GM18868 (cell line): Measurements from ENCODE around the gene METTL25B.
A peak's percentile ranks its signal among the peaks of the same experiment; 100 is the strongest.

Experiments
- ATAC-seq: cut with Tn5 transposase; IDR thresholded peaks from one replicate; pipeline ENCODE4 v1.9.1; 2021; ENCODE audit warnings: mild to moderate bottlenecking, moderate library complexity; ENCODE audit not compliant: unreplicated experiment

The METTL25B gene

DNA sequence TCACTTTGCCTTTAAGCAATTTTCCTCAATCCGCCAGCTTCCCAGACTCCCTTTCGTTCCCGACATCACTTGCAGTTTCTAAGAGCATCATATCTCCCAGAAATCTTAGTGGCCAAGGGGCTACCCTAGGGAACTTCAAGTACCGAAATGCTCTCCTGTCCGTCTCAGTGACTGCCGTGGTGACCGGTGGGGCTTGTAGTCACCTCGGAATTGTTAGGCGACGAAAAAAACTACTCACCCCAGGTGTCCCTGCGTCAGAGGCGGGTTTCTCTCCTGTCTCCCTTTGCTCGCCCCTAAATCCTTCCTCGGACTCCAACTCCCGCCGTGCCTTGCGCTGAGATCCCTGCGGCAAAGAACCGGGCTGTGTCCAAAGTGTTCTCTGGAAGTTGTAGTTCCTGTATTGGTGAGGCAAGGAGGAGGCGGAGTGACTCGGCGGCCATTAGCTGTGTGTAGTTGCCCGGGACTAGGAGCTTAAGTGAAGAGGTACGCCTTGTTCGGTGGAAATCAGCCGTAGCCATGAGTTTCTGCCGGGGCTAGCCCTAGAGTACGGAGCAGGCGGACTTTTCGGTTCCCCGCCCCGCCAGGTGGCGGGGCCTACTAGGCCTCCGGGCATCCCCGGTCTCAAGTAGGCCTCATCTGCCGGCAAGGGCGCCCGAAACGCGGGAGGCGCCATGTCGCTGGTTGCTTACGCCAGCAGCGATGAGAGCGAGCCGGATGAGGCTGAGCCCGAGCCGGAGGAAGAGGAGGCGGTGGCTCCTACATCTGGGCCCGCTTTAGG lies 39.0 kb downstream of the METTL25B start, which contains the start of gene PRCC:
Gene PRCC (plus strand): TSS at position 435 of the 778 bp plus-strand sequence. CDS start 237 bp downstream, at position 672.
- peak; percentile 93 for ATAC-seq

DNA sequence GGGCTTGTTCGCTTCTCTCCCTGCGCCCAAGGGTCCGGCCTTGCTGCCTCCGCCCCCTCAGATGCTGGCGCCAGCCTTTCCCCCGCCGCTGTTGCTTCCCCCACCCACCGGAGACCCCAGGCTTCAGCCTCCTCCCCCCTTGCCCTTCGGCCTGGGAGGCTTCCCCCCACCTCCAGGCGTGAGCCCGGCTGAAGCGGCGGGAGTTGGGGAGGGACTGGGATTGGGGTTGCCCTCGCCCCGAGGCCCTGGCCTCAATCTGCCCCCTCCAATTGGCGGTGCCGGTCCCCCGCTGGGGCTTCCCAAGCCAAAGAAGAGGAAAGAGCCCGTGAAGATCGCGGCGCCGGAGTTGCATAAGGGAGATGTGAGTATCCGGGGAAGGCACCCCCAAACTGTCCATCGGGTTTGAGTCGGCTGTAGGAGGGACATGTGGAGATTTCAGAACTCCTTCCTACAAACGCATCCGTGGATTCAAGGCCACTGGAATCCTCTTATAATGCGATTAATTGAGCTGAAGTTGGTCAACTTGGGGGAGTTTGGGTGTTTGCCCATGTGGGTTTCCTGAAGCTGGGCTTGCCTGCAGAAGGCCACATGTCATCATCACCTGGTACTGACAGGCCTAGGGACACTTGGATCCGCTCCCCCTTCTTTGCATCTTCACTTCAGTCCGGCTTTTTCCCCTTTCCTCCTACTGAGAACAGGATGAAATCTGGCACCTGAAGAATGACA lies 39.8 kb downstream of the METTL25B start:
- peak; percentile 2 for ATAC-seq

DNA sequence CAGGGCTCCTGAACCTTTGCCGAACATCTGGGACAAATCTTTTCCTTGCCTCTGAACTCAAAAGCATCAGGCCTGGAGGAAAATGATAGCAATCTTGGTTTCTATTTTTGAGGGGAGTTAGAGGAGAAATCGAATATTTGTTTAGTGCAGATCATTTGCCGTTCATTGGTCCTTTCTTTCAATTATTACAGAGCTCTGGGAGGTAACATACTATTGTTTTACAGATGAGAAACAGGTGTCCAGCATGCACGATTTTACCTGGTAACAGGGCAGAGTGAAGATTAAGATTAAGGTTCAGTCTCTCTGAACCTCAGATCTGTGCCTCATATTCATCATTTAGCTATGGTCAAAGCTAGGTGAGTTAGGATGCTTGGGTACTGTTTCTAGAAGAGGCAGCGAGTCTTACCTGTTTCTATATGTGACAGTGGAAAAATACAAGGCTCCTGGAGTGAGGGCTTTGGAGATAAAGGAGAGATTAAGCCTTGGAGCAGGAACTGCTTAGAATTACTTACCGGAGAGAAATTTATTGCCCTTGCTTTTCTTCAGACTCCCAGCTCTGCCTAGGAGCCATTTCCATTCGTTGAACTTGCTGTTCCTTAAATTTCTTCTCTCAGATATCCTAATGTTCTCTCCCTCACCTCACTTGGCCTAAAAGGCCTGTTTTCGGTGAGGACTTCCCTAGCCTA lies 40.5 kb downstream of the METTL25B start:
- ATAC-seq = no peak

DNA sequence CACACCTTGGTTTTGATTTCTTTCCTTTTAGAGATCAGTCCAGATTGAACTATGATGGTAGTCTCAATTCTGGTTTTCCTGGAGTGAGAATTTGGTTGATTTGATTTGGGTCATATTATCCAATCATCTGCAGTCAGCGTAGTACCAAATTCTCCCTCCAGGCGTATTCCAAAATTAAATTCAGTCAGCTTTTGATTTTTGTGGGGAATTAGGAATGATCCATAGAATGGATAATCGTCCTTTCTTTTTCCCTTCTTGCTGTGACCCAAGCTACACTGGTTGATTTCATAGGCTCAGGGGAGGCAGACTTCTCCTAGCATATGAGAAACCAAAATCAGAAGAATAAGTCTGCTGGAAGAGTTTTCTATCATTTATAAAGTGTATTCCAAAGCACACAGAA lies 44.0 kb downstream of the METTL25B start:
- no peak for ATAC-seq

DNA sequence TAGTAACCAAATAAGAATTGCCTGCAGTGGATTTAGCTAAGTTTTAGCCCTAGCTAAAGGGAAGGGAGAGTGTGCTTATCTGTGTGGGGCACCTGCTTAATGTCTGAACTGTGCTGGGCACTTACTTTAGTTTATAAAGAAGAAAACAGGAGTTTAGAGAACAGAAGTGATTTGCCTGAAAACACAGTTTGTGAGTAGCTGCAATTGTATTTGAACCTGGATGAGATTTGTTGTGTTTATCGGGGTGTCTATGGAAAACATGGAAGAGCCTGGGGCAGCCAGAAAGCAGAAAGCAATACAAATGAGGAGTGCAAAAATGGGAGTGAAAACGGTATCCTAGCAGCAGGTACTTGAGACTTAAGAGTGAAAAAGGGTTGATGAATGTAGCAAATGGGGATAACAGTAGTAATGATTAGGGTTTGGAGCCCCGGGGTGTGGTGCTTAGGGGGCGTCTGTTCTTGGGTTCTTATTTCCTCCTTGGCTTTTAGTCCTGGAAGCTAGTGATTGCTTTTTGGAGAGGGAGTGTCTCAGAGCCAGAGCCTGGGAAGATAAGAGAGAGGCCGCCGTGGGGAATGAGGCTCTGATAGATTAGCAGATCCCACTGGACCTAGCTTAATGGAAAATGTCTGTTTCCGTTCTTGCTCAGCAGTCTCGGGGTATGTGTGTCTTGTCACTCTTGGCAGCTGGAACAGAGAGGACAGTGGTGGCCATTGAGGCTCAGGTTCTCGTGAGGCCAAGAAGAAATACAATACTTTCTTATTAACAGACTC lies 44.6 kb downstream of the METTL25B start:
- no peak for ATAC-seq

DNA sequence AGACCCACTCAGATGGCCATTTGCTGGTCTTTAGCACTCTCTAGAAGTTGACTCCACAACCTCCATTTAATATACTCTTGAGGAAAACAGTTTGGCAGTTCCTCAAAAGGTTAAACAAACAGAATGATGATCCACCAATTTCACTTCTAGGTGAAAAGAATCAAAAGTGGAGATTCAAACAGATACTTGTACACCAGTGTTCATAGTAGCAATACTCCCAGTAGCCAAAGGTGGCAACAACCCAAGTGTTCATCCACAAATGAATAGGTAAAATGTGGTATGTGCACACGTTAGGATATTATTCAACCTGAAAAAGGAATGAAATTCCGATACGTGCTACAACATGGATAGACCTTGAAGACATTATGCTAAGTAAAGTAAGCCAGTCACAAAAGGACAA lies 45.3 kb downstream of the METTL25B start:
- no peak for ATAC-seq

DNA sequence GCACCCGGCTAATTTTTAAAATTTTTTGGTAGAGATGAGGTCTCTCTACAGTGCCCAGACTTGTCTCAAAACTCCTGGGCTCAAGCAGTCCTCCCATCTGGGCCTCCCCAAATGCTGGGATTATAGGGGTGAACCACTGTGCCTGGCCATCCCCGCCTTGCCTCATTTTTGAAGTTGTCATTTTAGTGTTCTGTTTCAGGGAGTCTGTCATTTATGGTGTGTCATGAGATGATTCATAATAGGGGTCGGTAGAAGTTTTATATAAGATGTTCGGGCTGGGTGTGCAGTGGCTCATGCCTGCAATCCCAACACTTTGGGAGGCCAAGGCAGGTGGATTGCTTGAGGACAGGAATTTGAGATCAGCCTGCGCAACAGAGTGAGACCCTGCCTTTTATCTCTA lies 47.5 kb downstream of the METTL25B start:
- ATAC-seq = no peak

DNA sequence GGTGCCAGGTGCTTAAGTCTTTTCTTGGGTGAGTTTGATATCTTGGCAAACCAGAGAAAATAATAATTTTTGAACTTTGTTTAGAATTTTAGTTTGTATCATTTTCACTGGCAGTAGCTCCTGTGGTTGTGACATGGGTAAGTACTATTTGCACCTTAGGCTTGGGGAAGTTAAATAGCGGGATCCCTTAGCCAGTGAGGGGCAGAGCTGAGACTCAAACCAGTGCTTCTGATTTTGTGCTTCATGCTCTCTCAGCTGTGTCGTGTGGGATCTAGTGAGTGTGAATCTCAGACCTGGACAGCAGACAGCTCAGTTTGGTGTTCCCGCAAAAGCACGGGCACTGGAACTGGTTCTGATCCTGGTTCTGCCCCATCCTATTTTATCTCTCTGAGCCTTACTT lies 48.7 kb downstream of the METTL25B start:
- ATAC-seq = no peak

DNA sequence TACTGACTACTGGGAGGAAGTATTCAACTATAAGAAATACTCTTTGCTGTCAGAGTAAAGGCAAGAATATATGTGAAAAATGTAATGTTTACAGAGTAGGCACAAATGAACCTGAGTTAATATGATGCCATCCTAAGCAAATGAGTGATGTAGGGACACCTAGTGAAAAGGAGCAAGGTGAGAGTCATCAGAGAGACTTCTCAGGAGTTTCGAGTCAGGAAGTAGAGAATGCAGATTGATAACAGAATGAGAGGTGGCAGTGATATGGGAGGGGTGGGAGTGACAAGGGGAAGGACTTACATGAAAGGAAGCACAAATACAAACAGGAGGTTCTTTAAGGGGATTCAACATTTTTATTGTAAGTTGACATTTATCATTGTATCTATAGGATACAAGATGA lies 49.3 kb downstream of the METTL25B start:
- no peak for ATAC-seq

DNA sequence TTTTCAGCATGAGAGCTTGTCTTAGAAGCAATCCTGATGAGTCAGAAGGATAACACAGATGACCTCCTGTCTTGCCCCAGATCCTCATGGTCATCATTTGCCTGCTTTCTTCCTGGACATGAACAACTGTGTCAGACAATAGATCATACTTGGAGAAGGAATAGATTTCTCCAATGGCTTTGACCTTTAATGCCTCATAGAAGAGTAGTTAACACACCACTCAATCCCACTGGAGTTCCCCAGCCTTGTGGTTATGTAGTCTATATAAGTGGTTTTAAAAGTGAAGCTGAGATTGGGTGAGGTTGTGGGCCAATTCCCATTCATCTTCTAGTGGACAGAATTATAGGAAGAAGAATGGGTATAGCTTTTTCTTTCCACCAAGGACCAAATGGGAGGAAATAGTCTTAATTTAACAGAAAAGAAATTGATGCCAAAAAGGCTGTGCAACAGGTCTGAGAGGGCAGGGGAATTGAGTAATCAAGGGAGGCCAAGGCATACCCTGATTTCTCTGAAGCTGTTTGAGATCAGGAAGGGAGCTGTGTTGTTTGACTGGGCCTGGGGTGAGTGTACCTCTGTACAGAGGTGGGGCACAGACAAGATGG lies 53.4 kb downstream of the METTL25B start:
- no peak for ATAC-seq

DNA sequence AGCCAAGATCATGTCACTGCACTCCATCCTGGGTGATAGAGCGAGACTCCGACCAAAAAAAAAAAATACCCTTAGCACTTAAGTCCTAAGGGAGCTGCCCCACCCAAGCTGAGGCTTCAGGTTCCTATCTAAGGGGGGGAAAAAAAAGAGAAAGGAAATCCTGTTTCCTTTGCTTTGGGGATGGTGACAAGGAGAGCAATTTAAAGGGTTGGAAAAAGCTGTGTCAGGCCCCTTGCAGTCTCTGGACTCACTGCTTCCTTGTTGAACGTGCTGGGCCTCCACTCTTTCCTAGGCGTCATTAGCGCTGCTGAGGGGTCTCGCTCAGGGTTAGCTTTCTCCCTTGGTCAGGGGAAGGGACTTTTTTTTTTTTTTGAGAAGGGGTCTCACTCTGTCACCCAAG lies 57.2 kb downstream of the METTL25B start:
- ATAC-seq = no peak
